HTERT RPE-1 (cell line): Measurements from ENCODE around the gene KCNA10.

Experiments
- in situ Hi-C: fragments of 300-500 bp; cut with MboI; formaldehyde crosslinking; loops from 4 replicates; pipeline ENCODE4 v1.14.3; 2020; ENCODE audit warnings: low sequenced_read_pairs

KCNA10 gene

DNA sequence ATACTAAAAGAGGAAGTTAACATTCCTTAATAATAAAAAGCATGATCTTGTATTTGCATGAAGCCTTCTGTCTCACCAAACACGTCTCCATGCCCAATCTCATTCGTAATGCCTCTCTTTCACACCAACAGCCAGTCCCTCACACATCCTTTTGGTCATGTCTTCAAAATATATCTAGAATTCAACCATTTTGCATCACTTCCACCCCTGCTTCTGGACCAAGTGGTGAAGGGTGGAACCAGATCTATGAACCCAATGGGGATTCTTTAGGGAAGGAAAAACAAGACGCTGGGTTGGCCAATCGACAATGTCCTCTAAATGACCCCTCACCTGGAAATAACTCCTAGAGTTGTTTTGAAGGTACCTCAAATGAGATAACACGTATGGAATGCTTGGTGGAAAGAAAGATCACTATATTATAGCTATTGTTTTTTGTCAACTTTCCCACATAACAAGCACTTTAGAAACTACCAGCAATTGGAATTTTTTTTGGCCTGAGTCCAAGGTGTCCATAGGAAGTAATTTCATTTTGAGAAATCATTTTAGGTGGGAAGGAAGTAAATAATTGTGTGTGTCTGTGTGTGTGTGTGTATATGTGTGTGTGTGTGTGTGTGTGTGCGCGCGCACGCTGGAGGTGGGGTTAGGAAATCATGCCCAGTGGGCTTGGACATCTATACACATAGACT, at the start of gene KCNA10:
Gene KCNA10 (minus strand): TSS at position 51 of the 686 bp plus-strand sequence. CDS start 388 bp downstream, outside the sequence.
- in situ Hi-C loops = no loop called here

DNA sequence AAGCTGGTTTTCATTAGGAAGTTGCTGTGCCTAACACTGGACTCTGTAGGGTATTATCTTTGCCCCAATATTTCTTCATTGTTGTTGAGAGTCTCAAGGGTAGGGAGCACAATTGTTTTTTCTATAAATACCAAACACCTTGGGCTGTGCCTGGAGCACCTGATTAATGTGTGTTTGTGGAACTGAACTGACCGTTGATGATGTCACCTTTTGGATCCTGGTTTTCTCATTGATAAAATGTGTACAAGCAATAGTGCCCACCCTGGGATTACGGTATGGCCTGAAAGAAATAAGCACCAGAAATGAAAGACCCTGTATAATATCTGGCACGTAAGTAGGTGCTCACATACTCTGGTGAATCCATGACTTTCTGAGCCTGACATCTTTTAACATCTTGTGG, 47.9 kb upstream of the KCNA10 start:
- in situ Hi-C loops = no loop called here

DNA sequence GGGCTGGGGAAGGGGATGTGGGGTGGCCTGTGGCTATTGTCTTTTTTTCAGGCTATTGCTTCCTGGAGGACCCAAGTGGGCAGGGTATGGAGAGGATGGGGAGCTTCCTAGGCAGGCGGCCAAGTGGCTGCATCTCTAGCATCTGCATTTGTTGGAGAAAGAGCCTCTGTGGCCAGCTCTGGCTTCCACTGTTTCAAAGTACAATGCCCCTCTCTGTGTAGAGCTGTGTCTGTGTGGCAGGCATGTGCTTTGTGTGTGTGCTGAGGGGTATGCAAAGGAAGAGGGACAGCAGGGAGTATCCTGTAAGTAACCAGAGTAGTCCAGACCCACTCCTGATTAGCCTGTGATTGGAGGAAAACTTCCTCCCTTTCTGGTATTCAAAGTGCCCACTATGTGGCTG, 46.6 kb upstream of the KCNA10 start:
- in situ Hi-C loops = no loop called here

DNA sequence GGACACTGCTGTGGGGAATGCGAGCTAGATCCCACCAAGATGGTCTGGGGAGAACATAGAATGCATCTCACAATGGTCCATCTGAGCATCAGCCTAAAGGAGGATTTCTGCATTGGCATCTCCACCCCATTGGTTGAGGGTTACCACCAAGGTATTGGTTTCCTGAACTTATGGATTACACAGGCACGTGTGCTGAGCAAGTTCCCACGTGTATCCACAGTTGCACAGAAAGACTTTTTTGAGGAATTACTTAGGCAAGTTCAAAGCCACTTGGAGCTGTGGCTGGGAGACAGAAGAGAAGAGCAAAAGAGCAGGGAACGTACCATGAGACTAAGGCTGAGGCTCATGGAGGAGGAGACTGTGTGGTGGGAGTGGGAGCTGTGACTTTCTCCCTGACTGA, 44.1 kb upstream of the KCNA10 start:
- in situ Hi-C loops = no loop called here

DNA sequence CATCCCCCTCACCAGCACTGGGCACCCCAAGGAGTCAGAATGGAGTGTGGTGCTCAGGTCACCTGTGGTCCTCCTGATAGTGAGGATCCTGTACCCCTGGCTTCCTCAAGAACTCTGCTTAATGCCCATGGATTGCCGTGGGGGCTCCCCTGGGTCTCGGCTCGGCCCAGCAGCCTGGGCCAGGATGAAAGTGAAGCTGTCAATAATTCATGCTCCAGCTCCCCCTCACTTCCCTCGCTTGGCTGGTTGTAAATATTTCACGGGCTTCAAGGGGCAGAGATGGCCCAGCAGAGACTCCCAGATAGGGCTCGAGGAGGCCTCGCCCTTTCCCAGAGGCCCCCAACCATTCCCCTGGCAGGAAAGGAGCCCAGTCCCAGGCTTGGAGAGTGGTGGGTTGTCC, 42.6 kb upstream of the KCNA10 start:
- in situ Hi-C loops = no loop called here

DNA sequence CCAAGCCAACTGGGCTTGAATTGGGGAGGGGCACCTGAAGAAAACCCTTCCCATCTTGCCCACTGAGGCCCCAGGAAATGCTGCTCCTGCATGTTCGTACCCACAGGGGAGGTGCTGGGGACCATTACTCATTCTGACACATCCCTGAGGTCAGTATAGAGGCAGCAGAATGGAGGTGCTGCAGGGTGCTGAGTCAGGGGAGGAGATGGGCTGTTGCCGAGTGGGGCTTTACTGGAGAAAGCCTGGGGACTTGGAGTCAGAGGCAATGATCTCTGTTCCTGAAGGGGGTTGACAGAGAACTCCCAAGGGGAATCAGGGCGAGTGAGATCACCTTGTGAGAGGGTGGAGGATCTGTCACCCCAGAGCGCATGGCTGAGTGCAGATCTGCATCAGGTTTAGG, 40.2 kb upstream of the KCNA10 start:
- in situ Hi-C loops = no loop called here

DNA sequence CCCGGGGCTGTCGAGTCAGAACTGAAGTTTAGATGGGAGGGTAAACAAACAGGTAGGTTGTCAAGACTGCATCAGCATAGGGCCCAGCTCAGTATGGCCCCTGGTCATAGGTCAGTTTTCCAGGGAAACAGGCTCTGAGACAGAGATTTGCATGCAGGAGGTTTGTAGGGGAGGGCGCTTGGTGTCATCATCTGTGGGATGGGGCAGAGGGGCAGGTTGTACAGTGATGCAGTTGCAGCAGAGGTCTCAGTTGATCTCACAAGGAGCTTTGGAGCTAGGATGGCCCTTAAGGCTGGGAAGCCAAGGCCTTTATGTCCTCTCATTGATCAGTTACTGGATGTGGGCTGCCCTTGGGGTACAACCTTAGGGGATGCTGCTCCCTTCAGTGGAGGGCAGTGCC, 38.5 kb upstream of the KCNA10 start:
- in situ Hi-C loops = no loop called here

DNA sequence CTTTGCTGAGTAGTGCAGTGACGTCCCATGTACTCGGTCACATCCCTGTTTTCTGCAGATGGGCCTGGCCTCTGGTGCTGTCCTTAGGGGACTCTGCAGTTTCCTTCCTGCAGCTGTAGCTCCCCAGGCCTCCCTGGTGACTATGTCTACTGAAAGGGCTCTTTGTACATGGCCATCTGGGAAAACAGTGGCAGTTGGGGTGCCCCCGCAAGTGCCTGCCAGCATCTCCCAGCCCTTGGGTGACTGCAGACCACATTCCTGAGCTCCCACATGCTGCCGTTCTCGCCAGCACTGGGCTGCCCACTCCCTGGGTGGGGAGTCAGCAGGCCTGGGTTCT, 37.5 kb upstream of the KCNA10 start:
- in situ Hi-C loops = no loop called here

DNA sequence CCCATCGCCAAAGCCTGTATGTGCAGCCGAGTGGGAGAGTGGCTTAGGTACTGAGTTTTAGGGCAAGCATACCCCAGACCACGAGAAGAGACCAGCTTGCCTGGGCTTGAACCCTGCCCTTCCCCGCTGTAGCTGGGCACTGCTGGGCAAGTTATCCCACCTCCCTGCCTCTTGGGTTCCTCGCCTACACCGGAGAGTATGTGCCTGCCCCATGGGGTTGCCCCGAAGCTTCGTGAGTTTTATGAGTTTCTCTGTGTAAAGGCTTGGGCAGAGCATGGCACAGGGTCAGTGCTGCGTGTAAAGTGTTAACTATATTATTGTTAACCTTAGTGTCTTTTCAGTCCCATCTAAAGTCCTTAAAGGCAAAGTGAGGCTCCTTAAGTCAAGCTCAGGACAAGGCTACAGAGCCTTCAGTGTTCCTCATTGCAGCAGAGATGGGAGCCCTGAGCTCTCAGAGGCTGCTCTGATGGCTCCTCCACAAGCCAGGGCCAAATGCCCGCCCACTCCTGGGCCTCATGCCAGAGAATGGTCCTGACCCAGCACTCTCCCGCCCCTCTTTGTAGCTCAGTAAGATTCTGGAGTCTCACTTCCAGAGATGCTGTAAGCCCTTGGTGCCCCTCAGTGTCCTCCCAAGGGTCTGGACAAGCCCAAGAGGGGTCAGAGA, 37.0 kb upstream of the KCNA10 start:
- in situ Hi-C loops = no loop called here

DNA sequence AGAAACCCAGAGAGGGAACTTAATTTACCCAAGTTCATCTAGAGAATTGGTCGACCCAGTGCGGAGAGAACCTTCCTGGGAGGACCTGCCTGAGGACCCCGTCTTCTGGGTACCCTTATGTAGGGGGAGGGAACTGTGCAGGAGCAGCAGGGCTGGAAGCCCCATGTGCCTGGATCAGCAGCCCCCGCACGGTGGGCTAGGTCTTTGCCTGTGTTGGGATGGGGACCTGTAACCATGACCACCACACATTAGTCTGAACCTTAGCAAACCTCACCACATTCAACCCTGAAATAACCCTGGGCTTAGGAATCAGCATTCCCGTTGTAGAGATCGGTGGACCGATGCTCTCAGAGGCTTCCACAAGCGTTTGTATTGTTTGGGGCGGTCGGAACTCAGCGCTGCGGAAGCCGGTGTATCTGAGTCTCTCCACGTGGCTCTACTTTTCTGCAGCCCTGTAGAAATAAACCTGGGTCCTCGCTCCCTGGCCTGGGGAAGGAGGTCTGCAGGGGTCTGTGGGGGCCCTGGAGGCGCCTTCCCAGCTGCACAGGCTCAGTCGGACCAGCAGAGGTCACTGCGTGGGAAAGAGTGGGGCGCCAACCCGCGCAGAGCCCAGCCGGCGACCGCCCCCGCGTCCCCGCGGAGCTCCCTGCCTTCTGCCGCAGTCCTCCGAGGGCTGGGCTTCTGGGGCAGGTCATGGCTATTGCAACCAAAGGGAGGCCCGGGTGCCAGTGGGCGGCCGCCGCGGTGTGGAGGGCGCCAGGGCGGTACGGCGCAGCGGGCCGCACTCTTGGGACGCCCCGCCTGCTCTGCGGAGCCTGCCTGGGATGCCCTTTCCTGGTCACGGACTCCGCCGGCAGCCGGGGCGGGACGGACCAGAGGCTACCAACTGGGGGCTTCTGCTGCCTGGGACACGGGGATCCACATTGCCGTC, 36.2 kb upstream of the KCNA10 start:
- in situ Hi-C loops = no loop called here

DNA sequence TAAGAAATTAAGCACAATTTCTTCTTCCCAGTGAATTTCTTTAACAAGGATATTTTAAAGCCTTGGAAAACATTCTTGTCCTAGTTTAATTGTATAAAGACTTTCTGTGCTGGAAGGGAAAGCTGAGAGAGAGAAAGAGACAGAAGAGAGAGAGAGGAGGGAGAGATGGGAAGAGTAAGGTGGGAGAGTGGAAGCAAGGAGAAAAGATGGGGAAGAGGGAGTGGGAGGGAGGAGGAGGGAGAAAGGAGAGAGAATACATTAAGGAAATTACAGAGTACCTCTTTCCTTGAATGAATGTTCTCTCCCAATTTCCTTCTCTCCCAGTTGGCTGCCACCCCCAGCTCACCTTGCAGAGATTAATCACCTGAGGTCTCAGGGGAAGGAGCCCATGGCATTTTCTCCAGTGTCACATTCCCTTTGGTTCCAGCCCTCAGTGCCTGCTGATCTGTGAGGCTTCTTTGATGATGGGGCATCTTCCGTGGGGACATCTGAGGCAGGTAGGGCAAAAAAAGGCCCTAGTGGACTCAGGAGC, 32.4 kb upstream of the KCNA10 start:
- in situ Hi-C loops = no loop called here

DNA sequence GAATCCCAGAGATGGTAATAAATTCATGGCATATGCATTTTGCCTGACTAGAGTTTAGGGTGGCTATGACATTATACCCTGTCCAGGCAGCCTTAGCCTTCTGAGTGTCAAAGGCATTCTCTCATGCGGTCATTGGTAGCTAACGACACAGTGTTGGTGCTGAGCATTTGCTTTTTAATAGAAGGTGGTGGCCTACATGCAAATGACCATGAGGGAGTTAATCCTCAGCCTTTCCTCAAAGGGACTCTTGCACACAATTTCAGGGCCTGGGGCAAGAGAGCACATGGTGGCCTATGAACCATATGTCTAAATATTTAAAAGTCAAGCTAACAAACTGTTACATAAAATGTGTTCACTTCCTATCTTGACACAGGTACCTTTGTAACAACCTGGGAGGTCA, 30.9 kb upstream of the KCNA10 start:
- in situ Hi-C loops = no loop called here

DNA sequence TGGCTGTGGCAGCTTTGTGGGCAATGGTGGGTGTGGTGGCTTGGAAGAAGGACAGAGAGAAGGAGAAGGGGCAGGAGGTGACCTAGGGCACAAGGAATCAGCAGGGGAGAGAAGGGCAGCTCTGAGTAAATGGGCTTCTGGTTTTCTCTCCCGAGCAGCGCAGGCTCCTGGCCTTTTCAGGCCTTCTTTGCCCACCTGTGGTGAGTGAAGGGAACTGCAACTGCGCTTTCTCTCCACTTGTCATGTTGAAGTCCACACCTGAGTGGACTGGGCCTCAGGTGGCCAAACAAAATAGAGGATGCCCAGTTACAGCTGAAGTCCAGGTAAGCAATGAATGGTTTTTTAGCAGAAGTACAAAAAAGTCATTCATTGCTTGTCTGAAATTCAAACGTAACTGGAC, 29.4 kb upstream of the KCNA10 start:
- in situ Hi-C loops = no loop called here

DNA sequence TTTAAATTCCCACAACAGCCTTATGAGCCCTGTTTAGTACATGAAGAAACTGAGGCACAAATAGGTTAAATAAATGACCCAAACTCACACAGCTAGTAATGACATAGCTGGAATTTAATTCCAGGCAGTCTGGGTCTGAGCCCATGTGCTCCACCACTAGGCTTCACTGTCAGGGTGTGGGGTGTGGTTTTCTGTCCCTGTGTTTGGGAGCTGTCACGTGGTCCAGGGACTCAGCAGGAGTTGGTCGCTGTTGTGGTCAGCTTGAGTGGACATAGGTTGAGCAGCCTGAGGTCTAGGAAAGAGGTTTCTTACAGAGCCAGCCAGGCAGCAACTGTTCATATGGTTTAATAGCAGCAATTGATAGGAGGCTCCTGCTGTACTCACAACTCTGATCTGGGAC, 28.0 kb upstream of the KCNA10 start:
- in situ Hi-C loops = no loop called here

DNA sequence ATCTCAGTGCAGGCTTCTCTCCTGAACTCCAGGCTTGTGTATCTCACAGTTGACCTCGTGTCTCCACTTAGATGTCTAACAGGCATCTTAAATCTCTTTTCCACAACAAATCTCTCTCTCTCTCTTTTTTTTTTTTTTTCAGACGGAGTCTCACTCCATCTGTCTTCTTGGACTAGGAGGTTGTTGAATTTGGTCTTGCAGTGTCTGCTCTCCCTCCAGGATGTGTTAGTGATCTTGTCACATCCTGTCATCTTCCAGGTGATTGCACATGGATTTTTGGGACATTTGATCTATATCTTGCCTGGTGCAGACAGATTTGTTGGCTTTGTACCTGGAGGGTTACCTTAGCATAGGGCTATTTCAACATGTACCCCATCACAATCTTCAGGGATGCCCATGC, 26.5 kb upstream of the KCNA10 start:
- in situ Hi-C loops = no loop called here

DNA sequence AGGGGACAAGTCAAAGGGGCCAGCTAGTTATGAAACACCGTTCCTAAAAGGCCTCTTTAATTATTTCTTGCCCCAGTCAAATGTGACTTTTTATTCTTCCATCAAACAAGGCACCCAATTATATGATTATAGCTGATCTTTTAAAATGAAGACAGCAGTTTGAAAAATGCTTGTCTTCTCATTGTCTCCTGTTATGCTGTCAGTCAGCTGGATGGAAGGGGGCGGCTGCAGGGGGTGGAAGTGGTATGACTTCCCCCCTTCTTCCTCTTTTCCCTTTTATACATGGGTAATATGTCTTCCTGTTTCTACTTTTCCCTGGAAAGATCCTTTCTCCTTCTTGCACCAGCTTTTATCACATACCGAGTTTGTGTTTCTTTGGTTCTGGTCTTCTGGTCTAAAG, 25.8 kb upstream of the KCNA10 start:
- in situ Hi-C loops = no loop called here

DNA sequence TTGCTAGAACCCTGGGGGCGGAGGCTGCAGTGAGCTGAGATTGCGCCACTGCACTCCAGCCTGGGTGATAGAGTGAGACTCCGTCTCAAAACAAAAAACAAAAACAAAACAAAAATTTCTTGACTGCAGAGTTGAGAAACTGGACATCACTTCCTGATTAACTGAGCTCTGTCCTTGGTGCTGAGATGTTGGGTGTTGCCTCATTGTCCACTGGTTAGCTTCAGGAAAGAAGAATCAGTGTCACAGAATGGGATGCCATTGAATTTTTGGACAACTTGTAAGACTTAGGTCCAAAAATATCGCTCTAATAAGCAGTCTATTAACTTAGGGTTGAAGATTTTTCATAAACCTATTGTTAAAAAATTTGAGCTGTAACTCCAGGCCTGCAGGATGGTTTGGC, 23.8 kb upstream of the KCNA10 start:
- in situ Hi-C loops = no loop called here

DNA sequence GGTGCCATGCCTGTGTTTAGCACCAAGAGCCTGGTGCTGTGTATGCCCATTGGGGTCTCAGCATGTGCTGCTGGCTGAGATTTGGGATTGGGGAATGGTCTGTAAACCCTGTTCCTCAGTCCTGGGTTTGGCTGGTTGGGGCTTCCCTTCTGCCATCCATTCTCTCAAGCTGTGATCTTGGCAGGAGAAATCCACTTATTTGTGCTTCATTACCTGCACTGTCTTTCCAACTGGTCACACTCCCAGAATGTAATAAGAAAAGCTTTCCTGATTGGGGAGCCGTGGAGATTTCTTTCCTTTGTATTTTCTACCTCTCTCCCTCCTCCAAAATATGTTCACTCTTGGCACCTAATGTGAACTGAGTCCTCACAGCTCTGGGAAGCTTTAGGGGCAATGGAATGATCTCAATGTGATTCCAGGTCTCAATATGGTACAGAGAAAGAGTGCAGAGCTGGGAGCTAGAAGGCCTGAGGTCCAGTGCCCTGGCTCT, 23.0 kb upstream of the KCNA10 start:
- in situ Hi-C loops = no loop called here

DNA sequence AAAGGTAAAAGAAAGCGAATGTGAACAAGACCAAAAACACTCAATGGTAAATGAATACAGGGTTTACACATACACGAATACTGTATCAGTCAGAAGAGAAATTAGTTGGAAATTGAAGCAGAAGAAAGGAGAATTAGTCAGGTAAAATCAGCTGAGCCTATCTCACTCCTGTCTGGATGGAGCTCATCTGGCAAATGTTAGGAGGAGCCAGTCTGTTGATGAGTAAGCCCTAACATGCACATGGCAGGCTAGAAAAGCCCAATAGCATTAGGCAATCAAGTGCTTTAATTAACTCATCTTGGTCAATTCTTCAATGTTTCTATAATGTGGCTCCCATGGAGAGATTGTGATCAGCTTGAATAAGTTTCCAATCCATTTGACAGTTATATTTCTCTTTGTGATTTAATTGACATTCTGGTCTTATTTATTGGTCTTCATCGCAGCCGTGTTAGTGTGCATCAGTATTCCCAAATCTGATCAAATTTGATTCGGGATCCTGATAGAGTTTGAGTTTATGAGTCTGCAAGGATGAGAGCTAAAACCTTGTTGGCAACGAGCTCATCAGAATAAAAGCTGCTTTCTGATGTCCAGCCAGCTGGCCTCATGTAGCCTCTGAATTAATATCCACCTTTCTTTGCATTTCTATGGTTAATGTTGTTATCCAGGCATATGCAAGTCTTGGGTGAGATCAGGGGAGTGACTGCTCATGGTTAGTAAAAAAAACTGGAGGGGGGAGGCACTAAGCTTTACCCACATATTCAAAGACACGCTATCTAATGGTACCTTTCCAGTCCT, 22.1 kb upstream of the KCNA10 start:
- in situ Hi-C loops = no loop called here

DNA sequence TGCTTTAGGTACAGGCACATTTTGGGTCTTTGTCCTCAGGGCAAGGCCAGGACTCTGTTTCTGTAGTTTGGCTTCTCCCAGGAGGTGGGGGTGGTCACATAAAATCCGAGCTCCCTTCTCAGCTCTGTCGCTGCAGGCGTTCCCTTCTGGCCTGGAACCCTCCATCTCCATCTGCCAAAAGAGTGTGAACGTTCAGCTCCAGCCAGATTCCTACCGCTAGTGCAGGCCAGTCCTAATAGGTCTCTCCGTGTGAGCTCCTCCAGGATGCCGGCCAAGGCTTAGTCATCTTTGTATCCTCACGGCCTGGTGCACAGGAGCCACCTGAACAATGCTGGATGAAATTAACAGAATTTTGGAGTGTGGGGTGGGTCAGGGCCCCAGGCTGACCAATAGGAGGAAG, 19.9 kb upstream of the KCNA10 start:
- in situ Hi-C loops = no loop called here

DNA sequence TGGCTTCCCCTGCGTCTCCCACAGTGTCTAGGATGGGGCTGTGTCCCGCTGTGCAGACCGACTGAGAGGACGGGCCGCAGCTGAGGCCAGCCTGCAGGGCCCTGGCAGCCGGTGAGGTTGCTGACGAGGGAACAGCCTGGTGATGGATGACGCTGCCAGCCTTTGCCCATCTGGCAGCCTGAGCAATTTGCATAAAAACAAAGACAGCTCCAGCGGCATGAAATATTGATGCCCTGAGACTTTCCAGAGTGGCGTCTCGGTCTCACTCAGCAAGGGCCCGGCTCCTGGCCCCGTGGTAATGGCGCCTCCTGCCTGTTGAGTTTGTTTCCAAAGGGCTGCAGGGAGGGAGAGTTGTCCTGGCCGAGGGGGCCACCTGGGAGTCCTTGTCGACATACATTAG, 19.1 kb upstream of the KCNA10 start:
- in situ Hi-C loops = no loop called here
